Left colon (tissue), 2 donors: Measurements from ENCODE around the gene CATSPER3. TPM values are rescaled to one million over a fixed set of nuclear protein-coding genes. Genes with fewer than 3 reads are reported as not detected.
A peak's percentile ranks its signal among the peaks of the same experiment; 100 is the strongest.

Experiments
- ATAC-seq: fragments of 200-7000 bp; cut with Tn5 transposase; one replicate; pipeline ENCODE4 v1.9.1; 2020; ENCODE audit warnings: mild to moderate bottlenecking, moderate library complexity
- DNase-seq, 2 donors: peaks; one replicate each; pipeline ENCODE4 v3.0.0-alpha.2; 2020
- intact Hi-C, 2 donors: fragments of 100-400 bp; cut with DNase I in 1 of 2; cut with micrococcal nuclease in 1 of 2; formaldehyde crosslinking; loops; one replicate each; pipeline versions ENCODE4 v1.11.2 to v1.14.0; 2022; cut with DNase I, micrococcal nuclease
- total RNA-seq, 2 donors: library from RNA; stranded (reverse); fragmentation: NEBNext Ultra II Directional; extraction: Animal tissue kit (Norgen Biotek cat#: 25700); gene quantifications; one replicate each; pipeline ENCODE4 v1.2.1, GENCODE V29; 2021
- donor health status: DM: no; HTN: no; CAD: no.
- donor health status: DM: yes; HTN: yes; CAD: no.

The CATSPER3 gene
- total RNA-seq, 2 donors from 2014 or later = 0.70 to 1.1 TPM

DNA sequence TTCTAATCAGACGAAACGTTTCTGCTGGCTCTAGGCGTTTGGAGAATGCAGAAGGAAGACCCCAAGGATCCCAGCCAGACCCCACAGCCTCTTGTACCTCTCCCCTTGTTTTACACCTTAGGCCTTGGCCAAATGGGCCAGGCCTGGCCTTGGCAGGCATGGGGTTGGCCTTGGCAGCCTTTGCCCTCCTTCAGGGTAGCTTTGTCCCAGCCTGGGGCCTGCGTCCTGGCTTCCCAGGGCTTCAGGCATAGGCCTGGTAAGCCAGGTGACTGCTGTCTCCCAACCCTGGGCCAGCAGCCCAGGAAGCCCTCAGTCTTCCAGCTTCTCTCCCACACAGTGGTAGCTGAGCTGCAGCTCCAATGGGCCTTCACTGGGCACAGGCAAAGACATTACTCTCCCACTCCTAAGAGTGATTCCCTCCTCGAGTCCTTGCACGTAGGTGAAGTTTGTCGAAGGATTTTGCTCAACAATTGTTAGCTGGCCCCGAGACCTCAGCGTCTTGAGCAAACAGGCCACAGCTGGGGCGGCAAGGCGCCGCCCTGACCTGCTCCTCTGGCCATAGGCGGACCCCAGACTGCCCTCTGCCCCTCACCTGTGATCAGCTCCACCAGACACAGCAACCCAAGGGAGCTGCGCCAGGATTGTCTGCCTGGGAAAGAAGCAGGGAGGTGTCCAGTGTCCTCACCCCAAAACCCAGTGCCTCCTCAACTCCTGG, 67.4 kb downstream of the CATSPER3 start:
- intact Hi-C loops = loop anchor here (5.0 kb wide), 2 partner anchors 152 to 157 kb away; no protein-coding TSS in a partner anchor
- no peak for ATAC-seq
- no peak for DNase-seq

DNA sequence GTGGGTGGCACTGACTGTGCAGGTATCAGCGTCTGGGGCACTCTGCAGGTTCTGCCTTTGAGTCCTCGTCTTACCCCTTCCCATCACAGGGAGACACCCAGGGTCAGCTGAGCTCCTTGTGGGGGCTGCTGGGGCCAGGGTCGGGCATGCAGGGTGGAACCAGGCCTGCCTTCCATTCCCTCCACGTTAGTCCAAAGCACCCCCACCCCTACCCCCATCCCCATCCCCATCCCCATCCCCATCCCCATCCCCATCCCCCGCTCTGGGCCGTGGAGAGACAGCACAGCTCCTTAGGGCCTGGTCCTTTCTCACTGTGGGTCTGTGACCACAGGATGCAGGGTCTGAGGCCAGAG, 67.9 kb downstream of the CATSPER3 start:
- ATAC-seq (no peak), DNase-seq (no peak)
- intact Hi-C loops = no loop called here

DNA sequence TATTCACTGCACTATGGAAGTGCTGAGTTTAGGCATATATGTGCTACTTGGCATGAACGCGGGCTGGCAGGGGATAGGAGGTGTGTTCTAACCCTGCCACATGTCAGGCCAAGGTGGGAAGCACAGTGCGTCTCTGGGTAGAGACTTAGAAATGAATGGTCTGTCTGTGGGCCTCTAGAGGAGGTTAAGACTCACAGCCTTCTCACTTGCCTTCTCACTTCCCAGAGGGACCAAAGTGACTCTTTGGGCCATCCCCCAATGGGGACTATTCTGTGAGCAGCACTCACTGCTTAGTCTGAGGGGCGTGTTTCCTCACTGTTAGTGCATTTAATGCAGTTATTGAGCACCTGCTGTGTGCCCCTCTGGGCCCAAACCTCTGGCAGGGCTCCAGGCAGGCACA, 68.7 kb downstream of the CATSPER3 start:
- intact Hi-C loops = no loop called here
- no peak for DNase-seq
- no peak for ATAC-seq

DNA sequence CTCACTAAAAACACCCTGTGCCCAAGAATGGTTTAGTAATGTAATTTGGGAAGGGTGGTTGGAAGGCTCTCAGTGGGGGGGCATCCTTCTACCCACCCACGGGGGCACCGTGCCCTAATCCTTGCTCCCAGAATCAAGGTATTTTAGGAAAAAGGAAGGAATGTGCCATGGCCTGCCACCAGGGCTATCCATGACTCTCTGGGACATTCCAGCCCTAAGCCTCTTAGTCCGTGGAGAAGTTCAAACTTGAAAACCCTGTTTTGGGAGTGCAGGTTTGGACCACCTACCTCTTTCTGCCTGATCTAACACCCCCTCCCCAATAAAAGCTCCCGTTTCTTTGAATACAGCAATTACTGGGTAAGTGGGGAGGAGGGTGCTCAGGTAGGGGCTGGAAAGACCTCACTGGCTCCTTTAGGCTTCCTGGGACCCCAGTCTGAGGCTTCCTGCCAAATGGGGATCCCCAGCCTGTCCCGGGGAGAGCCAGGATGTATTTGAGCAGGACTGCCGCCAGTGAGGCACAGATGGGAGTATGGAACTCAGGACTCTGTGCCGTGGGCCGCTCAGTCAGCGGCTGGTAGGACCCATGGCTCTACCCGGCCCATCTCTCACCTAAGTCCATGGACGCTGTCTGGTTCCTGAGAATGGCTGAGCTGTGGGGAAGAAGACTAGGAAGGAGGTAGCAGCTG, 70.0 kb downstream of the CATSPER3 start:
- ATAC-seq = no peak
- intact Hi-C loops = no loop called here
- DNase-seq = no peak

DNA sequence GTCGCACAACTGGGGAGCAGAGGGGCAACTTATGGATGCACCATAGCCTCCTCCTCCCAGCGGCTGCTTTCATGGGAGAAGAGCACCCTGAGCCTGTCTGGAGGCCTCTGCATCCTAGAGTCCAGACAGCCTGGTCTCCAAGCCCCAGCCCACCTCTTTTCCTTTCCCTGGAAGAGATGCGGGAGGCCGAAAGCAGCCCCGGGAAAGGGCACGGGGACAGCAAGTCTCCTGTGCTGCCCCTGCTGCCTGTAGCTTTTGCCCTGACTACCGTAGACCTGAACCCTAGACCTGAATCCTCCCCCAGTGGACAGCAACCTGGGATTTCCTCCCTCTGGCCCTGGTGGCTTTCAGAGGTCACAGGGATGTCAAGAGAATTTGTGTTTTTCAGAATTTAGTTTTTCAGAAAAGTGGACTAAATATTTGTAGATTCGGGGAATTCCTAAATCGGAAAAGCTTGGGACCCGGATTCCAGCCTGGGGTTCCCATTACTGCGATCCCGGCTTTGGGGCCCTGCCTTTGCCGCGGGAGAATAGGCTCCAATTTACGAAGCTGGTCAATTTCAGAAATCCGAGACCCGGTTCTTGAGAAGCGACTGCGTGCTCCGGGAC, 70.6 kb downstream of the CATSPER3 start:
- DNase-seq (no peak), ATAC-seq (no peak)
- intact Hi-C loops = no loop called here

DNA sequence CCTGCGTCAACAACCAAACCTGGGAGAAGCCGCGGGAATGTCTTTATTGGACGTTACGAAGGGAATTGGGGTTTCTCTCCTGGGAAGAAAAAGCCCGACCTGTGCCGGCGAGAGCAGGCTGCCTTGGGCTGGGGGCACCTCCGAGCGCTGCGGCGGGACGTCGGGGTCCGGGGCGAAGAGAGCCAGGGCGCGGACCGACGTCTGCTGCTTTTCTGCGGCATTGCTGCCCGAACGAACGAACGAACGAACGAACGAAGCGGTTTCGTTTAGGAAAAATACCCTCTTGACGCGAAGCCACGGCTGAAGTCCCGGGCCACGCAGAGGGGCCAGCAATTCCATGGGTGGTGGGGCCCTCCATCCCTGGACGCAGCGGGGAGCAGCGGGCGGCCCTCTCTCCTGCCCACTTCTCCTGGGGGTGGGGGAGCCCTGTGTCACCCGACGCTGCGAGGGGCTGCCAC, 71.1 kb downstream of the CATSPER3 start:
- DNase-seq = no peak
- intact Hi-C loops = no loop called here
- no peak for ATAC-seq

DNA sequence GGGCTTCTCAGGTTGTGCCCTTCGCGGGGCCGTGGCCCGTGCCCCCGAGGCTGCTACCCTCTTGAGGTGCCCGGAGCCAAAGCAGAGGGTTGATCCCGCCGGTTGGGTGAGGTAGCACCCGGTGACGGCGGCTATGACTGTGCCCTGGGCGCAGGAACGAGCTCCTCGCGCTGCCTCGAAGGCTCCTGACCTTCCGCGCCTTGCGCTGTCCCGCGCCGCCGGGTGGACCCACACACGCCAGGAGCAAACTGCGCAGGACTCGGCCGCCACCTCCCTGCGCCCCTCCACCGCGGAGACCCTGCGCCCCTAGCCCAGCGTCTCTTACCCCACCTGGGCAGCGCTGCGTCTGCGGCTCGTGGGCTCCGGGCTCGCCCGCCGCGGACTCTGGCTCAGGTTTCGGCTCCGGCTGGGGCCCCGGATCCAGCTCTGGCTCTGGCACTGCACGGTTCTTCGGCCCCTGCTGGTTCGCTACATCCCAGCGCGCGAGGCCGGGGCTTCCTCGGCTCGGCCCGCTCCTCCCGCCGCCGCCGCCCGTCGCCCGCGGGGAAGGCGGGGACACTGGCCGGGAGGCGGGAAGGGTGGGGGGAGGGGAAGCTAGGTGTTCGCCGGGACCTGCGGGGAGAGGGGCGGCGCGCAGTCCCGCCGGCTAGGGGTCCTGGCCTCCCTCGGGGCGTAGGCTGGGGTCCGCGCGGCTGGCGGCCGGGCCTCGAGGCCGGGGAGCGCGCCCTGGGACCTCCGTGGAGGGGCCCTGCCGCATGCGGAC, 71.7 kb downstream of the CATSPER3 start:
- intact Hi-C loops = no loop called here
- DNase-seq = no peak
- ATAC-seq = peak; percentile 63

DNA sequence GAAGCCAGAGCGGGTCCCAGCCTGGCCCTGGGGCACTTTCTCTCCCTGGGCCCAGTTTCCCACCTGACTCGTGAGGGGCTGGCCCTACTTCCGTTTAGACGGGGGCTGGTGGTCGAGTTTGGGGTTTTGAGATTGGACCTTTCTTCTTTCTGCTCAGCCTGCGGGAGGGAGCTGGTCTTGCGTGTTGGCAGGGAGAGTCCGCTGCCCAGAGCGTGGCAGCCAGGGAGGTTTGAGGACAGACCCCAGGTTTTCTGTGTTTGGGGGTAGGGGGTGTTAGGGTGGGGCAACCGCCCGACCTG, 72.3 kb downstream of the CATSPER3 start:
- ATAC-seq (no peak), DNase-seq (no peak)
- intact Hi-C loops = no loop called here

DNA sequence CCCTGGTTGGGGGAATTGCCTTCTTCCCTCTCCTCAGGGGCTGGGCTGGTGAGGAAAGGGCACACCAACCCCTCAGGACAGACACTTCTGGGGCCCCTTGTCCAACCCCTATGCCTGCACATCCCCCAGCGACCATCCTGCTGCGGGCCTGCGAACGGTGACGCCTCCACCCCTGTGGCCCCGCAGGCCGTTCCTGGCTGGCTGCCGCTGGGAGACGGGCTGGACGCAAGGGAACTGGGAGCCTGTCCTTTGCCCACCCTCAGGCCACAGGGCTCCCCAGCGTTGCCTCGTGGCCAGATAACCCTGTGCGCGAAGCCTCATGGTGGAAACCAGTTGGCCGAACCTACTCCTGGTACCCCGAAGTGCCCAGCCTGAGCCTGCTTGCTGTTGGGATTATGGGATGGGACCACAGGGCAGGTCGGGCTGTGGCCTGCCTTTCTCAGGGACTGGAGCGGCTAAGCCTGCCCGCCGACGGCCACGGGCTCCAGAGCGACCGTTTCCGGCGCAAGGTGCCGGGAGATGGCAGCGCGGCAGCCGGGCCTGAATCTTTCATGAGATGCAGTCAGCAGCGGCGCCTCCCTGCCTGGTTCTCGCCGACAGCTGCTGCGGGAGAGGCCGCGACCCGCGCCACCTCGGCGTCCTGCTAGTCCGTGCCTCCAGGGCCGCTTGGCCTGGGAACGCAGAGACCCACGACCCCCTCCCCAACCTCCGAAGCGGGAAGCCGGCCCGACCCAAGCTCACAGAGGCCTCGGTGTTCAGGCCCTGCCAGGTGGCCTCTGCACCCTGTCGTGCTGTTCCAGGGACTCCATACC, 72.8 kb downstream of the CATSPER3 start:
- ATAC-seq (peak; percentile 39), DNase-seq (no peak)
- intact Hi-C loops = no loop called here

DNA sequence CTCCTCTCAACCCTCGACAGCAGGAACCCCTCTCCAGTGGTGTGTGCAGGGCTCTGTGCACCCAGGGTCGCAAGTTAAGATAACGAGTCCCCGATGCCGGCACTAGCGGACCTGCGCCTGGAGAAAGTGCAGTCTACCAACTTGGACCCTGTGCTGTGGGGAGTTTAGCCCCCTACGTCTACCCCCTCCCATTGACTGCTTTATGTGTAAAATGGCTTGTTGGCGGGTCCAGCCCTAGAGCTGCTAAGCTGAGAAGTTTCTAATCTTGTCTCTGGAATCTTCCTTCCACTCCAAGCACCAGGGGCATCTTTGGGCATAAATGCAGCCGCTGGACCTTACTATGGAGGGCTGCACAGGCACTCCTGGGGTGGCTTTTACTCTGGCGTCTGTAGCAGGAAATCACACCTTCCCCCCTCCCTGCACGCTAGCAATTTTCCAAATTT, 73.5 kb downstream of the CATSPER3 start:
- DNase-seq = no peak
- ATAC-seq = no peak
- intact Hi-C loops = no loop called here

DNA sequence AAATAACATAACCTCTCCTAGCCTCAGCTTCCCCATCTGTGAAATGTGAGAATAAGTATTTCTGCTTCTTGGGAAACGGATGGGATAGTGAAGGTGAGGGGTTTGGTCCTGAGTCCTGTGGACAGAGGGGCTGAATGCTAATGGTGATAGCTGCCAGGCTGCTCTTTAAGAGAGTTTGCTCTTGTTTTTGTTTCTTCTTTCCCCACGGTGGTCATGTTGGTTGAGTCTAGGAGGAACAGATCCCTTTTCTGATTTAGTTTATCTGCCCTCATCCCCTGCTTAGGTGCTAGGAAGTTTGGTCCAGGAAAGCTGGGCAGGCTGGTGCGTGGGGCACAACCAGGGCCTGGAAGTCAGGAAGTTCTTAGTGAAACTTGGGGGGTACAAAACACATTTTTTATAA, 74.0 kb downstream of the CATSPER3 start:
- intact Hi-C loops = no loop called here
- no peak for ATAC-seq
- no peak for DNase-seq

DNA sequence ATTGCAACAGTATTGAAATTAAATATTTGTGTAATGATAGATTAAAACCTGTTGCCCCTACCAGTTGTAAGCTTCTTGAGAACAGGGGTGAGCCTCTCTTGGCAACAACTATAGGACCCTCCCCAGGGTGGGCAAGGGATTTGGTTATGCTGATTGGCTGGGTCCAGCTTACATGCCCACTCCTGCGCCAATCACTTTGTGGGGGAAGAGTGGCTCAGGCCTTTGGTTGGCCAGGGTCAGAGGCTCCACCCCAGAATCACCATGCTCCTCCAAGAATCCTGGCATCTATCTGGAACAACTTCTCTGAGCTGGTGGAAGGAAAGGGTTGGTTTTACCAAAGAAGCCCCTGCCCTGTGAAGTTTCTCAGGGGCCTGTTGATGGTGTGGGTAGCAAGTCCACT, 74.9 kb downstream of the CATSPER3 start:
- DNase-seq (no peak), ATAC-seq (no peak)
- intact Hi-C loops = no loop called here

DNA sequence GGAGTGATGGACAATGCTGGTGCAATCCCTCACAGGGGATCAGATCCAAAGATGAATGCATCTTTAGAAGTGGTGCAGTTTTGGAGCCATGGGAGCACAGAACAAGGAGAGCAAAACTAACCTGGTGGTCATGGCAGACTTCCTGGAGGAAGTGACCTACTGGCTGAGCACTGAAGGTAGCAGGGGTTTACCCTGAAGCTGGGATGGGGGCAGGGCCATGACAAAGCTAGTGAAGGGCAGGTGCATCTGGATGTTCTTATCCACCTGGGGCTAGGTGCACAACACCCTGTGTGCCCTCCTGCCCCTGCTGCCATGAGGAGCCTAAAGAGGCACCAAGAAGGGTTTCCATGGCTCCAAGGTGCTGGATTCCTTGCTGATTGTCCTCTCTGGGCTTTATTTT, 77.8 kb downstream of the CATSPER3 start:
- DNase-seq = no peak
- intact Hi-C loops = no loop called here
- ATAC-seq = no peak

DNA sequence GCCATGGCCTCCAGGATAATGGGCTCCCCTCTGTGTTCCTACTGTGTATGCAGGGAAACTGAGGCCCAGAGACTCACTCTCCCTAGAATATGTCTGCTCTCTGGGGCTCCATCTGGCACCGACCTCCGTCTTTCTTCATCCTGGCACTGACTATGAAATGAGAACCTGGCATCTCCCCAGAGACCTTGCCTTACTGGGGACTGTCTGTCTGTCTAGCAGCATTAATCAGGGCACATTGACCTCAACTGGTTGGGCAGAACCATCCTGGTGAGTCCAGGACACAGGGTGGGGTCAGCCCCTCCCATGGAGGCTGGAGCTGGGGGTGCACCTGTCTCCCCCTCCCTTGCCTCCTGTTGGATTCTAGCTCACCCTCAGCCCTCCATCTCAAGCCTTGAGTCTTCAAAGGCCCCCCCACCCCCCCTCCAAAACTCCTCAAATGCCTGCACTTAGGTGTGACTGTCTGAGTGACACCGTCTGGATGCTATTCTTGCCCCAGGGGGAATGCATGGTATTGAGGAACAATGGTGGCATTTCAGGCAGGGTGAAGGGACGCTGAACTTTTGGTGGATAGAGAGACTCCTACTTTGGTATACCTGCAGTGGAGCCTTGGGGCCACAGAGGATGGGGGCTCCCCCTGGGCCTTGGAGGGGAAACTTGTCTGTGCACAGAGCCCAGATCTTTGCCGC, 79.1 kb downstream of the CATSPER3 start:
- intact Hi-C loops = no loop called here
- ATAC-seq (no peak), DNase-seq (no peak)

DNA sequence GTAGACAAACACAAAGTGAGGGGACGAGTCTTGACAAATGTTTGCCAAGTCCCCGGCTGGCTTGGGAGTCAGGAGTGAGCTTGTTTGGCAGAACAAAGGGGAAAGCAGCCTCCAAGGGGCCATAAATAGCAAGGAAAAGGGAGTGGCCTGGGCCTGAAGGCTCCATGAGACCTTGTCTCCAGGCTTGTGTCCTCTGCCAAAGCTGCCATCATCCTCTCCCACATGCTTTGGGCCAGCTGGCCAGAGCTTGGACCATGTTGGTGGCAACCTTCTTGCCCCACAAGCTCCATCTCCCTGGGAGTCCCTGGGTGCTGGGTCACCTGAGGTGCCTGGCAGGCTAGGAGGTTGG, 79.6 kb downstream of the CATSPER3 start:
- ATAC-seq = peak; percentile 9
- no peak for DNase-seq
- intact Hi-C loops = no loop called here

DNA sequence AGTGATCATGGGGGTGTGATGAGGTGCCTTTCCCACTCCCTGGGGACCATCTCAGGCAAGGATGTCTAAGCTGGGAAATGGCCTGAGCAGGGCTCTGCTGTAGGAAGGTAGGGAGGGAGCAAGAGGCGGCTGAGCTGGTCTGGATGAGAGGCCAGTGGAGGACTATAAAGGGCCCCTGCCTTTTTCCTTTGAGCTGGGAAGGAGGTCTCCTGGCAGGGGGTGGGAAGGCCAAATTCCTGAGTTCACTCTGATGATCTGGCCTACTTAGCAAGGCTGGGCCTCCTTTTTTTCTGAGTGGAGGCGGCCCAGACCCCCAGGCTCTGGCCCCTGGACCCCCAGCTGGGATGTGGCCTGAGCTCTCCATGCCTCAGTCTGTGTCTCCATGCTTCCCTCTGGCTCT, 80.6 kb downstream of the CATSPER3 start:
- DNase-seq (no peak), ATAC-seq (no peak)
- intact Hi-C loops = no loop called here

DNA sequence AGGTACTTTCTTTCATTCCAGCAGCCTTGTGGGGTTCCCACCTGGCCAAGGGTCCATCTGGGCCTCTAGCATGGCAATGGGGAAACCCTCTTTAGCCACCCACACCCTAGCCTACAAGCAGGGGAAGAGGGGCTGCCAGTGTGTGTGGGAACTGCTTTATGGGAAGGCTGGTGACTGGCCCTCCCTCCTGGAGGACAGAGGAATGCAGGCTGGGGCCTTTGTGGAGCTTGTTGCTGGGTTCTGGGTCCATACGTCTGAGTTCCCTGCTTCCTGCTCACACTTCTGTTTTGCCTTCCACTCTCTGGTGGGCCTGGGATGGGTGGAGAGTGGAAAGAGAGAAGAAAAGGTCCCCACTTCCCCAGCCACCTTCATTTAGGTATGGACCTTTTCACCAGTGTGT, 81.2 kb downstream of the CATSPER3 start:
- ATAC-seq (no peak), DNase-seq (no peak)
- intact Hi-C loops = no loop called here

DNA sequence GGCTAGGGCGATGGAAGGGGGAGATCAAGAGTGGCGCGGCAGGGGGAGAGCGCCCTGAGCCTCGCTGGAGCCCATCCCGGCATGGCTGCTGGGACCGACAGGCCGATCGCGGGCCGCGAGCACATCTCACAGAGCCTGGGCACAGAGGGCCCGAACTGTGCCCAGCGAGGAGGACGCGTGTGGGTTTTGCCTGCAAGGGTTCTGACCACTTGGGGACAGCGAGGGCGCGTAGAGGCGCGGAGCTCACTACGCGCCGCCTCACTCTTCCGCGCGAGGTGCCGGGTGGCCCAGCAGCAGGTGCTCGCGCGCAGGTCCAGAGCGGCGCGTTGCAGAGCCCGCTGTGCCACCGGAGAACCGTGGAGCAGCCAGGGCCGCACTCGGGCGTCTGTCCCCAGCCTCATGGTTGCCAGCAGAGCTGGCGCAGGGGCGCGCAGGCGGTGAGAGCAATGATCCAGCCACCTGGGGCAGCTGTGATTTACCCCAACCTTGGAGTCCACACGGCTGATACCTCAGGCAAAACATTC, 82.6 kb downstream of the CATSPER3 start:
- ATAC-seq (no peak), DNase-seq (no peak)
- intact Hi-C loops = no loop called here
